Upper lobe of left lung (tissue), 6 donors: ENCODE results near the gene AKAP6. TPM values are rescaled to one million over a fixed set of nuclear protein-coding genes. Genes with fewer than 3 reads are reported as not detected.

Experiments
- ATAC-seq, 2 donors: fragments of 200-7000 bp; cut with Tn5 transposase; one replicate each; pipeline ENCODE4 v1.9.1; 2022; ENCODE audit warnings: mild to moderate bottlenecking in 2 of 2, moderate library complexity in 2 of 2; ENCODE audit not compliant: low FRiP score in 2 of 2
- DNase-seq, 2 donors: peaks; one replicate each; pipeline ENCODE4 v3.0.0-alpha.2; 2019 to 2020
- H3K27ac ChIP-seq, 4 donors: fragments of 200-600 bp; sonication (generic); one replicate each; pipeline ENCODE4 v1.5.1; 2016 to 2019
- H3K27me3 ChIP-seq, 4 donors: fragments of 200-600 bp; sonication (generic); one replicate each; pipeline ENCODE4 v1.5.1; 2017 to 2019
- H3K36me3 ChIP-seq, 4 donors: fragments of 200-600 bp; sonication (generic); one replicate each; pipeline ENCODE4 v1.5.1; 2016 to 2019
- H3K4me1 ChIP-seq, 4 donors: fragments of 200-600 bp; sonication (generic); one replicate each; pipeline ENCODE4 v1.5.1; 2018 to 2019
- H3K4me3 ChIP-seq, 4 donors: fragments of 200-600 bp; sonication (generic); one replicate each; pipeline ENCODE4 v1.5.1; 2017 to 2019; ENCODE audit warnings: mild to moderate bottlenecking in 2 of 4, moderate library complexity in 1 of 4
- H3K9me3 ChIP-seq, 4 donors: fragments of 200-600 bp; sonication (generic); one replicate each; pipeline ENCODE4 v1.5.1; 2018 to 2019
- EP300 ChIP-seq, 4 donors: sonication (generic); formaldehyde crosslinking; IDR thresholded peaks; one replicate each; pipeline ENCODE4 v1.5.1; 2017; ENCODE audit warnings: antibody characterized with exemption in 4 of 4, control low read depth in 2 of 4
- POLR2A ChIP-seq, 4 donors: fragments of 450-650 bp; IDR thresholded peaks; one replicate each; pipeline ENCODE4 v1.5.1; 2016 to 2017; ENCODE audit warnings: antibody characterized with exemption in 4 of 4, mild to moderate bottlenecking in 2 of 4
- POLR2AphosphoS5 ChIP-seq, 2 donors: sonication (generic); formaldehyde crosslinking; IDR thresholded peaks; one replicate each; pipeline ENCODE4 v1.5.1; 2017; ENCODE audit warnings: antibody characterized with exemption in 2 of 2
- WGBS, 2 donors: methylation state at CpG; one replicate each; pipeline ENCODE4 v1.1.5; 2017 to 2018; 5-methylcytosine and 5-hydroxymethylcytosine counted together
- total RNA-seq, 6 donors: library from RNA; depleted of rRNA in 4 of 6; stranded (reverse); fragments of >200 nt in 4 of 6; gene quantifications; one replicate each; pipeline versions ENCODE4 v1.1.0 to v1.2.1, GENCODE V29; 2016 to 2021
- TF ChIP-seq, protein P1 (sequence below), 6 experiments: fragments of 450-650 bp in 4 of 6; fragments of 200-600 bp in 2 of 6; sonication (generic) in 2 of 6; IDR thresholded peaks; one replicate each; pipeline ENCODE4 v1.5.1; 2016 to 2019; ENCODE audit warnings: antibody characterized with exemption in 6 of 6
- donor health status: DM: no; HTN: no; CAD: no; lungs with moderate emphysema.
- donor health status: DM: no; HTN: yes; CAD: no; lungs with severe emphysema.

Gene AKAP6
- total RNA-seq, 6 donors from 2014 or later, result 6.2 to 27.7 (median 10.7) TPM

DNA sequence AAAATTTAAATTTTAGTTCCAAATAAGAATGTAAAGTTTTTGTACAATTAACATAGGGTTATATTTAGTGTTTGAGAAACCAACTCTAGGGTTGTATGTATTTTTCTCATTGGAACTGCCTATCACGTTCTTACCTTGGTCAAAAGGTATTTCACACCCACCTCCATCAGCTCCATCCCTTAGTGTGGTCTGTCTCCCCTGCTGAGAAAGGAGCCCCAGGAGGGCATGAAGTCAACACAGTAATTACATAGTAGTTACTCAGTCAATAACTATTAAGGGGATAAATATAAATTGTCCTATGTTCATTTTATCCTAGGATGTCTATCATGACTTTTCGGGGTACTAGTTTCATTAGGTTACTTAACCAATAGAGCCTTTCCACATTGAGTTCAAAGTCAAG is 106.3 kb downstream of the AKAP6 start:
- Histone ChIP-seq H3K4me1 (no peaks in the 10 kb centered on the region), H3K27me3 (no peaks in the 10 kb centered on the region), H3K9me3 (no peaks in the 10 kb centered on the region), H3K4me3 (no peak overlapping the region), H3K36me3 (no peaks in the 10 kb centered on the region), H3K27ac (no peak overlapping the region)
- TF ChIP-seq POLR2AphosphoS5 (IDR thresholded peaks at IDR 0.05), result no peak
- TF ChIP-seq, protein P1, sequence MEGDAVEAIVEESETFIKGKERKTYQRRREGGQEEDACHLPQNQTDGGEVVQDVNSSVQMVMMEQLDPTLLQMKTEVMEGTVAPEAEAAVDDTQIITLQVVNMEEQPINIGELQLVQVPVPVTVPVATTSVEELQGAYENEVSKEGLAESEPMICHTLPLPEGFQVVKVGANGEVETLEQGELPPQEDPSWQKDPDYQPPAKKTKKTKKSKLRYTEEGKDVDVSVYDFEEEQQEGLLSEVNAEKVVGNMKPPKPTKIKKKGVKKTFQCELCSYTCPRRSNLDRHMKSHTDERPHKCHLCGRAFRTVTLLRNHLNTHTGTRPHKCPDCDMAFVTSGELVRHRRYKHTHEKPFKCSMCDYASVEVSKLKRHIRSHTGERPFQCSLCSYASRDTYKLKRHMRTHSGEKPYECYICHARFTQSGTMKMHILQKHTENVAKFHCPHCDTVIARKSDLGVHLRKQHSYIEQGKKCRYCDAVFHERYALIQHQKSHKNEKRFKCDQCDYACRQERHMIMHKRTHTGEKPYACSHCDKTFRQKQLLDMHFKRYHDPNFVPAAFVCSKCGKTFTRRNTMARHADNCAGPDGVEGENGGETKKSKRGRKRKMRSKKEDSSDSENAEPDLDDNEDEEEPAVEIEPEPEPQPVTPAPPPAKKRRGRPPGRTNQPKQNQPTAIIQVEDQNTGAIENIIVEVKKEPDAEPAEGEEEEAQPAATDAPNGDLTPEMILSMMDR (IDR thresholded peaks at IDR 0.05), result no peak
- TF ChIP-seq EP300 (IDR thresholded peaks at IDR 0.05), result no peak
- DNase-seq, result no peak
- ATAC-seq, result no peak
- 84 to 92% methylated on average over 2 of the region's 2 CpGs for WGBS, 2 donors

DNA sequence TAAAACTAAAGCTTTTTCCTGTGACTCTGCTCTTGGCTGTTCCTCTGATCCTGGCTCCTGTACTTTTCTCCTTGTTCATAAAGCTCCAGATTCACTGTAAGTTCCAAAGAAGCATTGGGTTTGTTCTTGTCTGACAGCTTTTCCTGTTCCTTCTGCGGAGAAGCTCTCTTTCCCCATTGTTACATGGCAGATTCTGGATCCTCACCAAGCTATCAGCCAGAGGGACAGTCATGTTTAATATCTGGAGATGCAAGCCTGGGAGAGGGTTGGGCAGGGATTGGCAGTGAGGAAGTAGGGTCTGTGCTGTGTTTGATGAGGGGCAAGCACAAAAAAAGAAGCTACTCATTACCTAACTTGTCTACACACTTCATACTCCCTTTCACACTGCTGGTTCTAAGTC is 107.9 kb downstream of the AKAP6 start:
- Histone ChIP-seq H3K36me3 (no peaks in the 10 kb centered on the region), H3K27ac (no peak overlapping the region), H3K4me1 (no peaks in the 10 kb centered on the region), H3K4me3 (no peak overlapping the region), H3K27me3 (no peaks in the 10 kb centered on the region), H3K9me3 (no peaks in the 10 kb centered on the region)
- DNase-seq (no peak), ATAC-seq (no peak)
- TF ChIP-seq POLR2AphosphoS5 (IDR thresholded peaks at IDR 0.05) (no peak), EP300 (IDR thresholded peaks at IDR 0.05) (no peak), POLR2A (IDR thresholded peaks at IDR 0.05) (no peak)
- TF ChIP-seq, protein P1 (IDR thresholded peaks at IDR 0.05), result no peak
- WGBS, 2 donors, result 55 to 80% methylated on average over 1 of the region's 1 CpG

DNA sequence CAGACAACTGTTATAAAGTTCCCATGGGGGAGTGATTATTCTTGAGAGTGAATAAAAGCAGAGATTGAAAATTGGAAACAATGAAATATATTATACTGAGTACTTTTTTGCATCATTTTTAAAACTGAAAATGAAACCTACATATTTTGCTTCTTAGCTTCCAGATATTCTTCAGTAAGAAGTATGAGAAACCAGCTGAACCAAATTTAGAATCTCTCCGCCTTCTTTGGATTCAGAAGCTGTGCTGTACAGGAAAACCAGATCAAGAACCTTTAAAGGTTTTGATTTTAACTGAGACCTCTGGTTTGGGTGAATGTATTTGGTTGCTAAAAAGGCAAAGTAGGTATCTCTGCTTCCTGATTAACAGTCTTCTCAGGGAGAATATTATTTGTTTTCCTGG is 109.4 kb downstream of the AKAP6 start:
- TF ChIP-seq EP300 (IDR thresholded peaks at IDR 0.05) (no peak), POLR2AphosphoS5 (IDR thresholded peaks at IDR 0.05) (no peak), POLR2A (IDR thresholded peaks at IDR 0.05) (no peak)
- TF ChIP-seq, protein P1 (IDR thresholded peaks at IDR 0.05), result no peak
- Histone ChIP-seq H3K4me3 (no peak overlapping the region), H3K4me1 (no peaks in the 10 kb centered on the region), H3K36me3 (no peaks in the 10 kb centered on the region), H3K9me3 (no peaks in the 10 kb centered on the region), H3K27me3 (no peaks in the 10 kb centered on the region), H3K27ac (peak overlapping the region in 1 of 4 donors; percentile 8)
- ATAC-seq, result no peak
- DNase-seq, result no peak
- WGBS, 2 donors, result 64 to 80% methylated on average over 1 of the region's 1 CpG

DNA sequence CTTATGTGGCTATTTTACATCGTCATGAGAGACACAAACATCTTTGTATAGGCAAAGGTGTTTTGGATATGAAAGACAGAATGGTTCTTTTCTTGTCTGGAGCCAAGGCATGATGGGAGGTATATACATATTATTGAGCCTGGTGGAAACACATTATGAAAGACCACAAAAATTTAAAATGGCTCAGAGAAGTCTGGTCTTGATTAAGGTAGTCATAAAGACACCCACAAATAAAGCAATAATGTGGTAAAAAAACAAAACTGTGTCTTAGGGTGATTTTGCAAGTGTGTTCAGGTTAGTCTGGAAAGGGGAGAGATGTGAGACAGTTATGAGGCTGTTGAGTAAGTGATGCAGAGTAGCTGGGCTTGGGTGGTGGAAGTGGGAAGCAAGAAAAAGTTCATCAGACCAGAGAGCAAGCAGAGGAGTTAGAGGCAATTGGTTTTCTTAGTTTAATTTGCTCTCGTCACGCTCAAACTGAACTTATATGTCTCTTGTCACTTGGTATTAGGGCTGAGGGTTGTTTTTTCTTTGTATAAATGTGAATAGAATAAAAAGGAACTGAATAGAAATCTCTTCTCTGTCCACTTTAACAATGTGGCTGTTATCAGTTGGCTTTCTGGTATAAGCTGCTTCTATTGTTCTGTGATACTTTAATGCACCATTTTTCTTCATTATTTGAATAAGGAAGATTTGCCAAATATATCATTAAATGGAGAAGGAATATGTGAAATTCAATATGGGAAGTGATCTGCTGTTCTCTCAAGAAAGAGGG is 115.0 kb downstream of the AKAP6 start:
- Histone ChIP-seq H3K4me3 (no peak overlapping the region), H3K4me1 (no peaks in the 10 kb centered on the region), H3K27me3 (no peaks in the 10 kb centered on the region), H3K9me3 (no peaks in the 10 kb centered on the region), H3K27ac (no peak overlapping the region), H3K36me3 (no peaks in the 10 kb centered on the region)
- 89 to 93% methylated on average over 3 of the region's 3 CpGs for WGBS, 2 donors
- TF ChIP-seq POLR2AphosphoS5 (IDR thresholded peaks at IDR 0.05), result no peak
- no peak for TF ChIP-seq POLR2A (IDR thresholded peaks at IDR 0.05)
- TF ChIP-seq, protein P1 (IDR thresholded peaks at IDR 0.05), result no peak
- TF ChIP-seq EP300 (IDR thresholded peaks at IDR 0.05), result no peak
- DNase-seq (no peak), ATAC-seq (no peak)

DNA sequence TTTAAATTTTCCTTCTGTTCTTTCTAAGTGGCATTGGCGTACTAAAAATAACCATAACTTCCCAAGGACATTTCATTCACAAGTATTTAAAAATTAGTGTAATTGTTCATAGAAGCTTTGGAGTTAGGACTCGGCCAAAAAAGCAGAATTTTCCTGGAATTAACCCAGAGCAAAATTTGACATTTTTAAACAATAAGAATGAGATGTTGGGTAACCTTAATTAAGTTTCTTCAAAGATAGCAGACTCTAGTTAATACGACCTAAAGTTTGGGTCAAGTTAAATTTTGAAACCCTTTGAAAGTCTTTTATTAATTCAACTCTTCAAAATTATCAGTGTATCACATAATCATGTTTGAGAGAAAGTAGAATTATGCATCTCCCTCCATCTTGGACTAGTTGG is 118.3 kb downstream of the AKAP6 start:
- Histone ChIP-seq H3K36me3 (no peaks in the 10 kb centered on the region), H3K27ac (peak overlapping the region in 1 of 4 donors; percentile 27), H3K27me3 (no peaks in the 10 kb centered on the region), H3K4me1 (no peaks in the 10 kb centered on the region), H3K4me3 (no peak overlapping the region), H3K9me3 (no peaks in the 10 kb centered on the region)
- ATAC-seq (no peak), DNase-seq (no peak)
- TF ChIP-seq POLR2A (IDR thresholded peaks at IDR 0.05) (no peak), POLR2AphosphoS5 (IDR thresholded peaks at IDR 0.05) (no peak), EP300 (IDR thresholded peaks at IDR 0.05) (no peak)
- TF ChIP-seq, protein P1 (IDR thresholded peaks at IDR 0.05), result no peak
- 72 to 79% methylated on average over 3 of the region's 3 CpGs for WGBS, 2 donors
